HG03558 (cell line): ENCODE results near the gene RASA1.

Experiments used
- ATAC-seq: cut with Tn5 transposase; IDR thresholded peaks from one replicate; pipeline ENCODE4 v1.9.1; 2021; ENCODE audit warnings: moderate number of reproducible peaks; ENCODE audit not compliant: unreplicated experiment; ENCODE audit errors: extremely low read depth

RASA1 gene

DNA sequence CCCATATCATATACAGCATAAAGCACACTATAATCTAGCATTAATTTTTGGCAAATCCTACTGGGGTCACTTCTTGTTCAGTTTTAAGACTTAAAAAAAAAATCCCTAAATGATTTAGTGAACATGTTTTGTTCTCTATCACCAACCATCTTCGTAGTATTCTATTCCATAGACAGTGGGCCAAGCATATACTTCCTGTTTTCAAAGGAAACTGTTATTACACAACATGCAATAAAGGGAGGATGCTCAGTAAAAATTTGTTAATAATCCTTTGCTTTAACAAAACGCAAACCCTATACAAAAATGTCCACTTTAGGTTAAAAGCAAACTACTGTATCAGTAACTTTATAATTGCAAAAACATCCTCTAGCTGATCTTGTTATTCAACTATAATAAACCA, 132.0 kb downstream of the RASA1 start:
- ATAC-seq: no peak

DNA sequence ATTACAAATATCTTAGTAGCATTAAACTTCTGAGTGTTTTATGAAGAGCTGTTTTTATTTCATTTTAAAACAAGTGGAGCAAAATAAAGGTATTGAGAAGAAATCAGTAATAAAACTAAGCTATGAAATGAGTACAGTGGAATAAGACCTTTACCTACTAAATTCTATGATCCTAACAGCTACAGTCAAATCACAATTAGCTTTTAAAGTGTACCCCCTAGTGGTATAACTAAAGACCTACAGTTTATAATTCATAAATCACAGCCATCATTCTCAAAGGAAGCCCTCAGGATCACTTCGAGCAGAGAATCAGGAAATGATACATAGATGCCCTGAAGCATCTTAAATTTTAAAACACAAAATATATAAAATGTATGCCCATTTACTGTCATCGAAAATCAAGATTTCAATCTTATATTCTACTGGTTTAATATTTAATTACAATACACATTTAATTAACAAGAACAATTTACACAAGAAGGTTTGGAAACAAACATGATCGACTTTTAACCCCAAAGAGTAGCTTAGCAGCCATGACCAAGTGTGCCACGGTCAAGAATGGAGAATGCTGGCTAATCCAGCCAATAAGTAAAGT, 132.7 kb downstream of the RASA1 start:
- ATAC-seq: peak; percentile 64

DNA sequence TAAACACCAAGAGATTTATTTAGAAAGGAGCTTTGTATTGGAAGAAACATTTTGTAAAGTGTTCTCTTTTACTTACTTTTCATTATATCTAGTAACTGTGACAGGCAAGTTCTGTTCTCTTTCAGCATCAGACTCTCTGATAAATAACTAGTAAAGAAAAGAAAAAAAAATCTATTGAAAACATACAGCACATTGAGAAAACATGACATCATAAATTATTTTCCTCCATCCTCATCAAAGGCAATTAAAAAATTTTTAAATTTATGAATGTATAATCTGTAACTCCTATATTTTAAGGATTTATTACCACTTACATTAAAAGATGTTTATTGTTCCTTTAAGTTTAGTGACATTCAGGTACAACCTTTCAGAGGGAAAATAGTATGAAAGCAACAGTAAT, 133.9 kb downstream of the RASA1 start:
- no peak for ATAC-seq

DNA sequence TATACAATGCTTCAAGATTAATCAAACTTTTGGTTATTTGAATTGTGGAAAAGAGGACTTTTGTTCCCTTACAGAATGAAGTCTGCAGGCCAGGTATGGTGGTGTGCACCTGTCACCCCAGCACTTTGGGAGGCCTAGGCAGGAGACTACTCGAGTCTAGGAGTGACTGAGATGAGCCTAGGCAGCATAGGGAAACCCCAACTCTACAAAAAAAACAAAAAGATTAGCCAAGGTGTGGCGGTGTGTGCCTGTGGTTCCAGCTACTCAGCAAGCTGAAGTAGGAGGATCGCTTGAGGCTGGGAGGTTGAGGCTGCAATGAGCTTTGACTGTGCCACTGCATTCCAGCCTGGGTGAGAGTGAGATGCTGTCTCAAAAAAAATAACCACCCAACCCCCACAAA, 135.7 kb downstream of the RASA1 start:
- no peak for ATAC-seq

DNA sequence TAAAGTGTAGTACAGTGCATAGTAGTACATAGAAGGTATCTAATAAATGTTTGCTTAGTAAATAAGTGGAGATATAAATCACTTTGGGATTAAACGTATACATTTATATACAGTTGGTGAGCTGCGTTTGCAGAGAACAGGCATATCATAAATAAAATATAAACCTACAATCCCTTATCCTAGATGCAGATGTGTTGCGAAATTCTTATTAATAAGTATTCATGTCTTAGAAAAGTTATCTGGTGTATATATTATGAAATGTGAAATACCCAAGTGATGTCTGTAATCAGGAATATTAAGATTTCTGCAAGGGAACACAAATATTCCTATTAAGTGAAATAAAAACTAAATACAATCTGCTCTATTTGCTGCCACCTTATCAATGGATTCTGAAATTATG, 136.2 kb downstream of the RASA1 start:
- no peak for ATAC-seq

DNA sequence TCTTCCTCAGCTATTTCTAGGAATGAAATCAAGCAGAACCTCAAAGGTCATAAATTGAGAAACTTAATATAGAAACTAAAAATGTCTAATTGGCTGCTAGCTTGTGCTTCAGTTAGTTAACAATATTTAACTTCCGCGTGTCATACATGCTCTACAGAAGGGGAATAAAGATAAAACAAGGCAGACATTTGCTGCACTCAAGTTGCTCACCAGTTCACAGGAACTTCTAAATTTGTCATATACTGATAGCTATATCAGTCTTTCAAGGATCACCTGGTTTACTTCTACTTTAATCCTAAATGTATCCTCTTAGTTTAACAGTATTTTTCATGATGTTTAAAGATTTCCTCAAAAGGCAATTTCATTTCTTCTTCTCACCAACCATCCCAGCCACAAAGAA, 136.7 kb downstream of the RASA1 start:
- ATAC-seq: no peak

DNA sequence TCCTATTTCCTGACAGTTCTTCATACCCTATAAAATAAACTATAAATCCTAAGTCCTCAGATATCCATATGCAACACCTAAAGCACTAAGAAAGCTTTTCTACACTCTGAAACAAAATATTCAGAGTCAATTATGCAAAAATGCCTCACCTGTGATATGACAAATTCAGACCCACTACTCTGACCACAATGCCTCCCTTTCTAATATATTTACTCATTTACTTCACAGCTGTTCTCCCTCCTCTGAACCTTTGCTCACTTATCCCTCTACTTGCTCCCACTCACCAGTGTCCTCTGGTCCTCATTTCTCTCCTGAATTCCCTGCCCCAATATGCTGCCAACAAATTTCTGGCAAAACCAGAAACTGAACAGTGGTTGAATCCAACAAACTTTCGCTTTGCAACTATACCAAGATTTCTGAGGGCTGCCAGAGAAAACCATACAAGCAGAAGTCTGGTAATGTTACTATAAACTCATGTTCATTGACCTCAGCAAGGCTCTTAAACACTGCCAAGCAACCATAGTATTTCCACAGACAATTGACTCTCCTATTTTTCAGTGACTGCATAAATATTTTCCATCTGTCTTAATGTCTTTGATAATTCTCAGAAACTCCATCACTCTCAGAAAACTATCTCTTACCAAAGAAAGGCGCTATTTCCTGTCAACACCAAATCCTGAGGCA, 137.9 kb downstream of the RASA1 start:
- ATAC-seq: no peak

DNA sequence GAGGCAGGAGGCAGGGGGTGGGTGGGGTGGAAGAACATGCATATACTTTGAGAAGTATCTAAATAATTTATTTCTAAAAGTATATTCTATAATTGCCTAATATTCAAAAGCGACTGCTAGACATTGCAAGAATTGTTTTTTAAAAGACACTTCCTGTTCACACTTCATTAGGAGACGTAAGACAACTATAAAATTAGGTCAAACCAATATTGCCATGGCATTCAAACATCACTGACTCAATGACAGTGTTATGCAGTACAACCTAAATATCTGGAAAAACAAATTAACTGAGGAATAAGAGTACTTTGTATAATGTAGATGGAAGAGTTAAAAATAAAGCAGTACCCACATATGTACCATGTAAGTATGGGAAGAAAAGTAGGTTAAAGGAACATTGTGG, 140.5 kb downstream of the RASA1 start:
- no peak for ATAC-seq

DNA sequence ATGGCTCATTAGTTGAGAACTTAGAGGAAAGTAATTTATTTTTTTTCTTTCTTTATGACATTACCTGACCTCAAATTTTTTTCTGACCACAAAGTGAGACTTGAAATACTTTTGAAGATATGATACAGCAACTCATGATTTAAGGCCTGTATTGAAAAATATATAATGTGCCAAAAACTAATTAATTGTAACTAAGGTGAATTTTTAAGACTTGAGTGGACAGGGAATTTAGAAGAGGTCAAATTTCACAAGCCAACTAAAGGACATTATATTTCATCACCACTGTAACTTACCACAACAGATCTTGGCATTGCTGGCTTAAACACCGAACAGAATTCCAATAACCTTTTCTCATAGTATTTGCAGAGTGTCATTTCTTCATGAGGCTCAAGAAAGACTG, 143.2 kb downstream of the RASA1 start:
- no peak for ATAC-seq

DNA sequence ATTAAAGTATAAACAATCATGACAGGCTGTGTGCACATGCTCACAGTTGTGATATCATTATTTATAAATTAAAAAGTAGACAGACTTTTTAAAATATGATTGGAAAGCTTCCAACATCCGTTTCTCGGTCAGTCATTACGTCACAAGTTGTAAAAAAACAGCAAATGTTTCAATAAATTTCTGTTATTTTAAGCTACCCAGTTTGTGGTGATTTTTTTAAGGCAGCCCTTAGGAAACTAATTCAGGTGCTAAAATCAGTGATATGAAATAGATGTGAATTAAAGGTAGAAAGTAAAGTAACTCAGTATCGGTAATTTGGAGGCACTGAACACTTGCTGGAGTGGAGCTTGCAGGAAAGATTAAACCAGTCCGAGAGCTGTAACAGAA, 143.9 kb downstream of the RASA1 start:
- no peak for ATAC-seq

DNA sequence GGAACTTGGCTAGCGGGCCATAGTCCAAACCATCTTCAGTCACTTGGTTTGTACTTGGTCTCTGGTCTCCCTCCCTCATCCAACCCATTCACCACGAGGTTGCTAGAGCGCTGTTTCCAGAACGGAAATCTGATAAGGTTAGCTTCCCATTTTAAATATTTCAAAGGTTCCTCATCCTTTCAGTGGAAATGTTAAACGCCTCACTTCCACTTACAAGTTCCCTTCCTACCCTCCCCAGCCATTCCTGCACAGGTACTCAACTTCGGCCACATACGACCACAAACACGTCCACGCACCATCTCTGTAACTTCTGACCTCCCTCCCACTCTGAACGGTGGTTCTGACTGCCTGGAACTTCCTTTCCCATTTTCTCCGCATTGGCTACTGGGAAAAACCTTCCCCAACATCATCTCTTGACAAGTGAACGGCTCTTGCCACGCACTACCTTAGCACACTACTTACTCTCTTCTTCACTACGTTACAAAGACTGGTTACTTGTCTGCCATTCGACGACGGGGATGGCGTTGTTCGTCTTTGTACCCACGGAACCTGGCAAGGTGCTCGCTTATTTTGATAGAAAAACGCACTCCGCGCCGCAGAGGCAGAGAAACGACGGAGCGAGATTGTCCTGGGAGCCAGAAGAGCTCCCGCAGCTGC, 144.4 kb downstream of the RASA1 start:
- ATAC-seq: no peak

DNA sequence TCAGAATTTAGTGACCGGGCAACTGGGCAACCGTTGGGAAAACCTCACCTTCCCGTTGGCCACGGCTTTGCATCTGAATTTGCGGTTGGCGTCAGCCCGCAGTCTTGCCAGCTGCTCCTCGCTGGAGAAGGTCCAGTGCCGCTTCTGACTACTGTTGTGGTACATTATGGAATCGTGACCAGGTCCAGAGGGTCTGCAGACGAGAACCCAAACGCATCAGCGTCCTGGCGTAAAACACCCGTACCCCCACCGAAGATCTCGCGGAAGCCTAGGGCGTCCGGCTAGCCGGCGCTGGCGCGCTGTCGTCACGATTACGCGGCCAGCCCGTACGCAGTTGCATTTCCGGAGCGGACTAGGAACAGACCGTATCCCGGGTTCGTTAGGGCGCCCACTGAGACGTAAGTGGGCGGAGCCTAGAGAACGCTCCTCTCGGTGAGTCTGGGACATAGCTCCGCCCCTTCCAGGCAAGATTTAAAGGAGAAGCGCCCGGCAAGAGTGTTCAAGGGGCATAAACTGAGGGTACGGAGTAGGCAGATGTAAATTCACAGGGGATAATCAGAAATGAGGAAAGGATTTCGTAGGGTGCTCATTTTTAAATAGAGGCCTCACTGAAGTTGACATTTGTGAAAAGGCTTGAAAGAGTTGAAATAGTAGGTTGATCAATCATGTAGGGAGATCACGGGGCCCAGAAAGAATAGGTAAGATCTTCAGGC, 145.1 kb downstream of the RASA1 start, which contains the start of gene CCNH:
TSS of gene CCNH (minus strand) at position 301 of the 713 bp plus-strand sequence. CDS start at position 165, 136 bp downstream.
- ATAC-seq: peak; percentile 100

DNA sequence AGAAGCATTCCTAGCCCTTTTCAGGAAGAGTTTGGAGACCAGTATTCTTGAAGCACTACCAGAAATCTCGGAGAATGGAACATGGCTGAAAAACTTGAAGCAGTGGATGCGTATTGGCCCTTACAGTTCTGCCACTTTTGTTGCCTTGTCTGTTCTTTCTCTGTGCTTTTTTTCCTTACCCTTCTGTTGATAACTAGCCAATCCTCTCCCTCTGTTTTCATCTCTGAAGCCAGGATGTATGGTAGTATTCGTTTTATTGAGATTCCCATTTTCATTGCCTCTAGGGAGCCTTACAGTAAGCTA, 145.6 kb downstream of the RASA1 start:
- no peak for ATAC-seq

DNA sequence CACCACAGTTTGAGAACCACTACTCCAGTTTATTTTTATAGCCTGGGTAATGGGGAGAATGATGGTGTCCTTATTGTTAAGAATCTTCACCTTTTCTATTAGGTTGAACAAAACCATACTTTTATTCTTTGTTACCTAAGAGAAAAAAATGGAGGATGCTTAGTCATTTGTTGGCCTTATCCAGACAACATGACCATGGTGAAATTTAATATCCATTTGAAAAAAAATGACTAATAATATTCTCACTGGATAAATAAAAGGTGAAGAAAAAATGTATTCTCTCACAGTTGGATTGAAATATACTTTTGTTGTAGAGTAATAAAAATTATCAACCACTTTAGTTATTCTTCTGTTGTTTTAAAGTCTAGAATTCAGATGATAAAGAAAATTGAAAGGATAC, 150.8 kb downstream of the RASA1 start:
- no peak for ATAC-seq

DNA sequence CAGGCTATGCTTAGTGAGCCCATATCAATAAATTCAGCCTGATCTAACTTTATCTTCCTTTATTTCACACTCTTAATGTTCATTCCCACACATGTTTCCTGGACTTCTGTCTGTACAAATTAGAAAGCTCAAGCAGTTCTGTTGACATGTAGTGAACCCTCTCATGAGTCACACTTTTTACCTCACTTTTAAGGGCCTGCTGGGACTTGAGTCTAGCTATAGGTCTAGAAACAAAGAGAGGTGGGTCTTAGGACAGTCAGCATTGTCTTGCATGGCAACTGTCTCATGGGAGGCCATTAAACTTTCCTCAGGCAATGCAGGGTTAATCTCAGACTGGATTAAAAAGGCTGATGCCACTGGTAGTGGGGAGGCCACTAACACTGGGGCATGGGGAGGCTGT, 153.6 kb downstream of the RASA1 start:
- ATAC-seq: no peak

DNA sequence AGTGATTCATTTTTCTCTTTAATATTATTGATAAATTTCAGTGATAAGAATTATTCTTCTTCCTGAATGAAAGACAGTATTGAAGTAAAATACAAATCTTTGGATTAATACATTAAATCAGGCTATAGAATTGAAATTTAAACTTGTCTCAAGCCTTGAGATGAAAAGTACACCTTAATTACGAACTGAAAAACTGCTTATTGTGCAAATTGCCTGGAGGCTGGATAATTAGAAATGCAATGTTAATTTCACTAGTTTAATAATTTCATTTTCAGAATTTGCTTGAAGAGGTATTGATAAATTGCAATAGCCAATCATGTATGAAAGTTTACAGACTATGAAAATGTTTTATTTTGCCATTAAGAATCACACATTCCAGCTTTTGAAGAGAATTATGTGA, 156.1 kb downstream of the RASA1 start:
- no peak for ATAC-seq

DNA sequence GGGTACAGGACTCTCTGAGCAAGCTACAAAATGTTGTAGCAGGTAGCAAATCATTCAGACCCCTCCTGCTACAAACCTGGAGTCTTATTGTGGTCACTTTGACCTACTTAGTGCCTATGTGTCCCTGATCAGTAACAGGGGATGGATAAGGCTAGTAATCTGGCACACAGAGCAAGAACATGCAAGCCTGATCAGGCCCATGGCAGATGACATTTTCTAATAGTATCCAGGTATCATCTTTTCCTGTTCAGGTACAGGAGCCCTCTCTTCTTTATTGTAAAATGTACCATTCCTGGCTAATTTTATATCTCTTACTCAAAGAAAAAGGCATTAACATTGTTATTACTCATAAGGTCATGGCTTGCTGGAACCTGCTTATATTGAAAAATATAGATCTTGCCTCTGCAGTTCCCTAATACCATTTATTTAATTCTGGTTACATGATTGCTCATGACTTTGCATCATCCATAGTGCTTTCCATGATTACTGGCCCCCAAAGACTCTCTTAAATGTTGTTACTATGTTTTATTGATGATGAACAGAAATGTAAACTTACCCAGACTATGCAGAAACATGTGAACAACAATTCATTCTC, 163.3 kb downstream of the RASA1 start:
- no peak for ATAC-seq

DNA sequence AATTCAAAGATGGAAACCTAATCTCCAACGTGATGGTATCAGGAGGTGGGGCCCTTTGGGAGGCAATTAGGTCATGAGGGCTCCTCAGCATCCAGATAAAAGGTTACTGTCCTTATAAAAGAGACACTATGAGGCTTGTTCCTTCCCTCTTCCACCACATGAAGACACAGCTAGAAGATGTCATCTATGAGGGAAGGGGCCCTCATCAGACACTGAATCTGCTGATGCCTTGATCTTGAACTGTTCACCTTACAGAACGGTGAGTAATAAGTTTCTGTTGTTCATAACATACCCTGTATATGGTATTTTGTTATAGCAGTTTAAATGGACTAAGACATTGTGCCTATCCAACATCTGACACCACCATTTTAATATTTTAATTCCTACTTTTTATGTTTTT, 164.8 kb downstream of the RASA1 start:
- ATAC-seq: no peak

DNA sequence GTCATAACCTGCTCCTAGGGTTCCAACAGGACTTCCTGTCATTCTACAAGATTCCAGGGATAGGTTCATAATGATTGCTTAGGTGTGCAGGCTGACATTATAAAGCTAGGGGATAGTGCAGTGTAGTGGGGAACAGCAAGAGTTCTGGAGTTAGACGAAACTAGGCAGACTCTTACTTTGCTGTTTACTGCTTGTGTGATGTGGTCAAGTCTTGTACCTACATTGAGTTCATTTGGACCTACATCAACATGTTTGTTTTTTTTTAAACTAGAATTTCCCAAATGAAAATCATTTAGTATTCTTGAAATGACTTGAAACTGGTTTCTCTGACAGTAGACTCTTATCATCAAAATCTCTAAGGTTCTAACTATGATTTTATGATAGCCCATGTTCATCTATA, 166.3 kb downstream of the RASA1 start:
- ATAC-seq: no peak

DNA sequence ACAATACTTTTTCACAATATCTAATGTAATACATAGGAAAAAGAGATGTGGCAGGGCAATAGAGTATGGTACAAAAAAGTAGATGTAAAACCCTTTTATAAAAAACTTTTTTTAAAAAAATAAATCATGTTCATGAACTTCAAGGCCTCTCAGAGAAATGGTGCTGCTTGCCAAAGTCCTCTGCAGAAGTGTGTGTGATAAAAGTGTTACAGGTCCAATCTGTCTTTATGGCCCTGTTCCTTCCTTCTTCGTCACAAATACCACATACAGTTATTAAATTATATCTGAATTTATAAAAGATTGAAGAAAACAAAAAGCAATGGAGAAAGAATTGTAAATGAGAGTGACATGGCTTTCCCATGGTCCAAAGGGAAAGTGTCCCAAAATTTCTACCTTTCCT, 166.8 kb downstream of the RASA1 start:
- ATAC-seq: no peak

DNA sequence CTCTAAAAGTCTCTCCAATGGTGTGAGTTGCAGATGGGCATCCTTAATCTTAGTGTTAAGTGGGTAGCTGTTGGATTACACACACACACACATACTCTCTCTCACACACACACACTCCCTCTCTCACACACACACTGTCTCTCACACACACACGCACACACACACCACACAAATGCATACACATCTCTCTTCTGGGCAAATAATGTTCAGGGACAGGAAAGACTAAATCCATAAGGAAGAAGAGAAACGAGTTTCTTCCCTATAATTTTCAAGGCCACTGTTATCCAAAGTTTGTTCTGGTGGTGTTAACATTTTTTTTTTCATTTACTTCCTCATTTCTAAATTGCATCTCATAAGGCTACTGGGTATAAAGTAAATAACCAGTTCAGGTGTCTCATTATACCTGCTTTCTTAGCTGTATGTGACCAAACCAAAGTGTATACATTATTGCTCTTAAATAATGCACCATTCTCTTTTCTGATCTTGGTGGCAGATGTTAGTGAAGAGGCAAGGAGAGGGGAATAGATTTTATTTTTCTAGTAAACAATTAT, 167.5 kb downstream of the RASA1 start:
- ATAC-seq: no peak
